SH-SY5Y (cell line): Measurements from ENCODE around the gene SCNN1B.

Source experiments
- GATA2 ChIP-seq: IDR thresholded peaks from 2 replicates; pipeline ENCODE4 v1.6.1; 2011; ENCODE audit warnings: mild to moderate bottlenecking, low read depth, low read length
- GATA3 ChIP-seq: IDR thresholded peaks from 2 replicates; pipeline ENCODE4 v1.6.1; 2011; ENCODE audit warnings: low read depth, mild to moderate bottlenecking, low read length, moderate library complexity

The SCNN1B gene

DNA sequence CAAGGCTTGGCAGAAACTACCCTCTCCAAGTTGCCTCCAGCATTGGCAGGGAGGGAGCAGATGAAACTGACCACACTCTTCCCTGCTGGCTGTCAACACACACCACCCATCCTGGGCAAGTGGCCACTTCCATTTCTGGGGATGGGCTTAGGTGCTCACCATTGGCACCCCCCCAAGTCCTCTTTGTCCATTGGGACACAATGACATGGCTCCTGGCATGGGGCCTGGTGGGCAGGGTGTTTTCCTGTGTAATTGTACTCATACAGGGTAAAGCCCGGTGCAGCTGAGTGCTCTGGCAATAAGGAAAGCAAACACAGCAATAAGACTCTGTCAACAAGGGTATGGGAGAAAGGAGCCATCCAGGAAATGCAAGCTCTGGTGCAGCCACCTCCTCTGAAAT lies 22.6 kb downstream of the SCNN1B start:
- TF ChIP-seq GATA3: no peak
- no peak for TF ChIP-seq GATA2

- TF ChIP-seq GATA3 (no peak), GATA2 (no peak)
These were observed 25.7 kb downstream of the SCNN1B start for GRCh38 chr16:23327836-23328235.

GRCh38 chr16:23330161-23330560 lies 28.1 kb downstream of the SCNN1B start:
- TF ChIP-seq GATA2: no peak
- no peak for TF ChIP-seq GATA3

DNA sequence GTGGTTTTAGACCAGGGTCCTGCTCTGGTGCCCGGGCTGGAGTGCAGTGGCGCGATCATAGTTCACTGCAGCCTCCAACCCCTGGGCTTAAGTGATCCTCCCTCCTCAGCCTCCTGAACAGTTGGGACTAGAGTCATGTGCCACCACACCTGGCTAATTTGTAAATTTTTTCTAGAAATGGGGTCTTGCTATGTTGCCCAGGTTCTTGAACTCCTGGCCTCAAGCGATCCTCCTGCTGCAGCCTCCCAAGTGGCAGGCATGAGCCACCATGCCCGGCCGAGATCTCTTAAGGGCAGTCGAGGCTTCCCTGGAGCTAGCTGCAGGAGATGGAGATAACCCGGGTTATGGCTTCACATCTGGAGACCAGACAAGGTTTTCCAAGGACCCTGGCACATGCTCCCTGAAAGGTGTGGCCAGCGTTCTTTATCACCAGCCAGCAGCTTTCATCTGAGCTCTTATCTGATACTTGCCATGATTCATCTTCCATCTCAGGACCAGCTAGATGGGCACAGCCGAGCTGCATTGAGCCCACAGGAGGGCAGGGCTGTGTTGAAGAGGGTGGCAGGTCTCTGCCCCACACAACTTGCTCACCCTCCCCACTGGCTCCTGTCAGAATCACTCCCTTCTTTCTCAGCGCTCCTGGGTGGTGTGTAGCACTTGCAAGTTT lies 28.6 kb downstream of the SCNN1B start:
- TF ChIP-seq GATA2 (peak; percentile 81), GATA3 (no peak)

GRCh38 chr16:23333034-23333579 lies 31.0 kb downstream of the SCNN1B start:
- TF ChIP-seq GATA3: no peak
- TF ChIP-seq GATA2: no peak

DNA sequence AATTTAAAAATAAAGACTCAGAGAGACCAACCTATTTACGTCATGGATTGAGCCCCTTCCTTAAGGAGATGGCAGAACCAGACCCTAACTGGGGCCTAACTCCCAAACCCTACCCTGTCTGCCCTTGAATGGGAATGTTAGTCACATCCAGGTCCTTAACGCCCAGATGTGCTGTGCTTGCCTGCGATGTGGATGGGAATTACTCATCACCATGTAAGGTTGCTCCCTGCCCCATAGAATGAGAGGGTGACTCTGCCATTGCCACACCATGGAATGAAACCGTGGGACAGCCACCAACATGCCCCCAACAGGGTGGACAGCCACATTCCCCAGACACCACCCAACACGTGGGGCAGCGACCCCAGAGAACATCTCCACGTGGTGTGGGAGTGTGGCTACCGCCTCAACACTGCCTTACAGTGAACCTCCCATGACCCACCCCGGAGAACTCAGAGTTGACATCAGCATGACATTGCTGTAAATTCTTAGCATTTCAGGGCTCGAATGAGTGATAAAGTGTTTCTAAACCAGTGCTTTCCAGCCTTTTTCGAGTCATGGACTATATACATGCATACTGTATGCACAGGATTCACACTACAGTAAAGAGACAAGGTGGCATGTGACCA lies 31.8 kb downstream of the SCNN1B start:
- TF ChIP-seq GATA2 (no peak), GATA3 (no peak)

DNA sequence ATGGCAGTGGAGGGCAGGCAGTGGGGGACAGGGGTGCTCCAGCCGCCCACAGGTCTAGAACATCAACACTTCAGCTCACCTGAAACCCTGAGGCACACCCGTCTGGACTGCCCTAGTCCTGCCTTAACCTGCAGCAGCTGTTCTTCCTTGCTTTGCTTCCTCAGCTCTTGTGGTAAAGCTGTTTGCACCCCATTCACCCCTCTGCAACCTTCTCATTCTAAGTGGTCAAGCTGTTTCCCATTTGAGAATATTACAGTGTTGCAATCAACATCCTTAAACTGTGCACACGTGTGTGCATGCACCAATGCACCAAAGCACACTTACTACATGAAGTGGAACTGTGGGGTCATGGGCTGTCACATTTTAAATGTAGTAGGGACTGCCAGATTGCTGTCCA lies 32.4 kb downstream of the SCNN1B start:
- TF ChIP-seq GATA3: no peak
- TF ChIP-seq GATA2: no peak

DNA sequence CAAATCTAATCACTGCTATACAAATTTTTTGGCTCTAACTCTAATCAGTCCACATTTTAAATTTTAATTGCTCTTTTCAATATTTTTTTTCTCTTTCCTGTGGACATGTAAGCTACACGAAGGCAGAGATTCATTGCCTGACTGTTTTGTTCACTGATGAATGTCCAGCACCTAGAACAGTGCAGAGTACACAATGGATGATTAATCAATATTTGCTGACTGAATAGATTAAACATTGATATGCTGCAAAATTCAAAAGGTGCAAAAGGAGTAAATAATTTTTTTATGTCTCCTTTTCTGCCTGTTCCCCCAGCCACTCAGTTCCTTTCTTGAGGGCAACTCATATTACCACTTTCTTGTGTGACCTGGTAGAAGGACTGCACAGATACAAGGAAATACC lies 32.8 kb downstream of the SCNN1B start:
- TF ChIP-seq GATA2: no peak
- TF ChIP-seq GATA3: no peak

DNA sequence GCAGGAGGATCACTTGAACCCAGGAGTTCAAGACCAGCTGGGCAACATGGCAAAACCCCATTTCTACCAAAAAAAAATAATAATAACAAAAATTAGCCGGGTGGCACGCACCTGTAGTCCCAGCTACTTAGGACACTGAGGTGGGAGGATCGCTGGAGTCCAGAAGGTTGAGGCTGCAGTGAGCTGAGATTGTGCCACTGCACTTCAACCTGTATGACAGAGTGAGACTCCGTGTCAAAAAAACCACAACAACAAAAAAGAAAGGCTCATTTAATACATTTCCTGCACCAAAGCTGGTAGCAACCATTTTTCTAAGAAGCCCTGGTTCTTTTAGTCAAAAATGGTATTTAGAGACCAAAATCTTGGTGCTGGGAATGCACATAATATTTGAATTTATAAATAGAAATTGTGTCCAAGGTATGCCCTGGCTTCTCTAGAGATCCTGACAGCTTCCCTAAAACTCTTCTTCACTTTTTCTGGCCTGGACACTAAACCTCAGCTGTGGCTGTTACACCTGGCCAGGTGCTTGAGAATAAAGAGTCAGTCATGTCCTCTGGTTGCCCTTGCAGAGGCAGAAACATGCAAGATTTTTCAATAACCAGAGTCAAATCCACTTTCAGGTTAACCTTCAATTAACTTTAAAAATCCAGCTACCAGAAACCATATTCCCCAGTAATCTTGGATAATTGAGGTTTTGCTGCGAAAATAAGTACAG lies 35.9 kb downstream of the SCNN1B start:
- TF ChIP-seq GATA3 (no peak), GATA2 (no peak)

DNA sequence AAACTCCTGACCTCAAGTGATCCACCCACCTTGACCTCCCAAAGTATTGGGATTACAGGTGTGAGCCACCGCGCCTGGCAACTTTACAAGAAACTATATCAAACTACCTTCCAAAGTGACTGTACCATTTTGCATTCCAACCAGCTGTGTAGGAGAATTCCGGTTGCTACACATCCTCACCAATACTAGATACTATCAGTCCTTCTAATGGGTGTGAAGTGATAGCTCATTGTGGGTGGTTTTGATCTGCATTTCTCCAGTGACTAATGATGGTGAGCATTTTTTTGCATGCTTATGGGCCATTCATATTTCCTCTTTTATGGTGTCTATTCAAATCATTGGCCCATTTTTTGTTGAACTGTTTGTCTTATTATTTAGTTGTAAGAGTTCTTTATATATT lies 37.7 kb downstream of the SCNN1B start:
- no peak for TF ChIP-seq GATA3
- TF ChIP-seq GATA2: no peak

DNA sequence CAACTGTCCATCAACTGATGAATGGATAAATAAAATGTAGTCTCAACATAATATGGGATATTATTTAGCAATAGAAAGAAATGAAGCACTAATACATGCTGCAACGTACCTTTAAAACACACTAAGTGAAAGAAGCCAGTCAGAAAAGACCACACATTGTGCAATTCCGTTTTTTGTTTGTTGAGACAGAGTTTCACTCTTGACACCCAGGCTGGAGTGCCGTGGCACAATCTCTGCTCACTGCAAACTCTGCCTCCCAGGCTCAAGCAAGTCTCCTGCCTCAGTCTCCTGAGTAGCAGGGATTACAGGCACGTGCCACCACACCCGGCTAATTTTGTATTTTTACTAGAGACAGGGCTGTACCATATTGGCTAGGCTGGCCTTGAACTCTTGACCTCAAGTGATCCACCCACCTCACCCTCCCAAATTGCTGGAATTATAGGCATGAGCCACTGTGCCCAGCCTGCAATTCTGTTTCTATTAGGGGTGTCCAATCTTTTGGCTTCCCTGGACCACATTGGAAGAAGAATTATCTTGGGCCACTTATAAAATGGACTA lies 40.1 kb downstream of the SCNN1B start:
- no peak for TF ChIP-seq GATA3
- TF ChIP-seq GATA2: no peak

- TF ChIP-seq GATA3: no peak
- TF ChIP-seq GATA2: no peak
These were observed 41.8 kb downstream of the SCNN1B start for GRCh38 chr16:23343643-23344612.

DNA sequence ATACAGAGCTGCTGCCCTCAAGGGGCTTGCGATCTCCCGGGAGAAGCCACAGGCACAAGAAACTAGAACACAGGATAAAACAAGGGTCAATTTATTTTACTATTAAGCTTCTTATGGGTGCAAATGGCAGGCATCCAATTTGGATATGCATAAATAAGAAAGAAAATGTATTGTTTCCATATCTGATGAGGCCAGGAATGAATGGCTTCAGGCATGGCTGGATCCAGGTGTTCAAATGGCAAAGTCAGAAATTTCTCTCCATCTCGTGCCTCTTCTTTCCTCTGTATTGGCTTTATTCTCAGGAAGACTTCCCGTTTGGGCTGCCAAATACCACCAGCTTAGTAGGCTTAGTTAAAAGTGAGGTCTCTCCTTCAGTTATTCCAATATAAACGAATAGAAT lies 43.1 kb downstream of the SCNN1B start:
- TF ChIP-seq GATA2 (no peak), GATA3 (no peak)
